PC-9 (cell line): ENCODE measurements around the gene FOXO3.

Source experiments
- CTCF ChIP-seq: fragments of 200-600 bp; sonication (generic); conservative IDR thresholded peaks from 2 replicates; pipeline ENCODE4 v1.6.1; 2017; ENCODE audit warnings: mixed run types, antibody characterized with exemption, mild to moderate bottlenecking, moderate library complexity
- EZH2 ChIP-seq: fragments of 200-600 bp; sonication (generic); IDR thresholded peaks from 2 replicates; pipeline ENCODE4 v1.8.0; 2017; ENCODE audit warnings: antibody characterized with exemption, low read depth

GRCh38 chr6:108523697-108524096 is 37.0 kb upstream of the FOXO3 start:
- TF ChIP-seq EZH2 (no peak), CTCF (no peak)
